Measurements from ENCODE around the gene TBC1D8. TPM values are rescaled to one million over a fixed set of nuclear protein-coding genes. Genes with fewer than 3 reads are reported as not detected.

TBC1D8 gene
- polyA plus RNA-seq, 3 donors, result 16.1 to 78.0 (median 22.4) TPM

- no peaks in the 10 kb centered on the region for H3K36me3 ChIP-seq (replicated peaks in 1 of 2; ENCODE audit: control insufficient read depth in 1 of 2, insufficient read depth in 2 of 2, low read length in 2 of 2)
Measured at GRCh38 chr2:101193033-101193626, 41.9 kb upstream of the TBC1D8 start.

More at GRCh38 chr2:101193033-101193626, 41.9 kb upstream of the TBC1D8 start:
- Mint-ChIP-seq H3K36me3 (no peaks in the 10 kb centered on the region), H3K9me3 (peaks cover 3 to 14% (median 10%) of the 10 kb centered on the region in 7 donors), H3K4me1 (peaks cover 31% of the 10 kb centered on the region), H3K27me3 (ENCODE audit: low read depth in 3 of 3) (peaks cover 0 to 2% (median 1%) of the 10 kb centered on the region in 3 donors), H3K4me3 (no peak overlapping the region), H3K27ac (no peak overlapping the region)
- Histone ChIP-seq H3K4me2 (replicated peaks; ENCODE audit: extremely low read depth, low read length, poor library complexity, severe bottlenecking) (no peak overlapping the region), H3K27me3 (ENCODE audit: control insufficient read depth in 2 of 2, insufficient read depth in 2 of 2, low read length in 2 of 2) (no peaks in the 10 kb centered on the region), H3K9ac (ENCODE audit: insufficient read depth, low read length, poor library complexity, severe bottlenecking) (no peak overlapping the region), H4K20me1 (ENCODE audit: insufficient read depth, low read length) (no peaks in the 10 kb centered on the region), H3K9me3 (replicated peaks in 1 of 2; ENCODE audit: control insufficient read depth in 1 of 2, insufficient read depth in 1 of 2, low read length in 2 of 2) (peaks cover 11 to 15% of the 10 kb centered on the region in 2 donors), H2AFZ (ENCODE audit: insufficient read depth, low read depth, low read length, poor library complexity, severe bottlenecking) (no peak overlapping the region), H3K4me3 (replicated peaks in 1 of 3; ENCODE audit: low read depth in 2 of 3, low read length in 3 of 3) (no peak overlapping the region), H3K4me1 (ENCODE audit: control insufficient read depth in 1 of 2, insufficient read depth in 2 of 2, low read length in 2 of 2) (peaks cover 24% of the 10 kb centered on the region in 2 donors), H3K27ac (ENCODE audit: low read depth in 1 of 2, low read length in 2 of 2) (no peak overlapping the region), H3K79me2 (ENCODE audit: insufficient read depth, low read length) (no peaks in the 10 kb centered on the region)
- no peak for TF ChIP-seq CTCF (IDR thresholded peaks at IDR 0.05)
- intact Hi-C loops (cut with micrococcal nuclease), result loop anchor here in 1 of 2 donors (10.0 kb wide), 1 partner anchor 78 kb away; no protein-coding TSS in a partner anchor
- 98% methylated on average over 11 of the region's 11 CpGs for WGBS (ENCODE audit: insufficient coverage)
- no peak for DNase-seq

Data from CD14-positive monocyte (primary cell).